IPS-20b (cell line): ENCODE measurements around the gene DNAI4.
"Not testable (repeated sequence)": the region's sequence is repeated elsewhere in the genome, so short reads cannot be mapped to it uniquely, and the experiment has no call there.

ENCODE experiments used
- H3K27ac ChIP-seq: one replicate; pipeline ENCODE4 v1.5.1; 2013; ENCODE audit warnings: low read length
- H3K27me3 ChIP-seq: 2 replicates; pipeline ENCODE4 v1.6.1; 2013; ENCODE audit warnings: mild to moderate bottlenecking, low read length, inconsistent platforms; ENCODE audit not compliant: insufficient read depth
- H3K36me3 ChIP-seq: 2 replicates; pipeline ENCODE4 v1.6.1; 2013; ENCODE audit warnings: low read depth, mild to moderate bottlenecking, inconsistent platforms, low read length, moderate library complexity; ENCODE audit not compliant: insufficient read depth
- H3K4me1 ChIP-seq: 2 replicates; pipeline ENCODE4 v1.6.1; 2013; ENCODE audit warnings: mild to moderate bottlenecking, control low read depth, inconsistent platforms, low read length, moderate library complexity; ENCODE audit not compliant: insufficient read depth
- H3K4me3 ChIP-seq: 2 replicates; pipeline ENCODE4 v1.5.1; 2013; ENCODE audit warnings: mild to moderate bottlenecking, low read length, inconsistent platforms
- H3K9ac ChIP-seq: 2 replicates; pipeline ENCODE4 v1.6.1; 2013; ENCODE audit warnings: low read depth, mild to moderate bottlenecking, inconsistent platforms, low read length, moderate library complexity
- H3K9me3 ChIP-seq: 2 replicates; pipeline ENCODE4 v1.6.1; 2013; ENCODE audit warnings: mild to moderate bottlenecking, low read depth, low read length, inconsistent platforms; ENCODE audit not compliant: insufficient read depth

Gene DNAI4

DNA sequence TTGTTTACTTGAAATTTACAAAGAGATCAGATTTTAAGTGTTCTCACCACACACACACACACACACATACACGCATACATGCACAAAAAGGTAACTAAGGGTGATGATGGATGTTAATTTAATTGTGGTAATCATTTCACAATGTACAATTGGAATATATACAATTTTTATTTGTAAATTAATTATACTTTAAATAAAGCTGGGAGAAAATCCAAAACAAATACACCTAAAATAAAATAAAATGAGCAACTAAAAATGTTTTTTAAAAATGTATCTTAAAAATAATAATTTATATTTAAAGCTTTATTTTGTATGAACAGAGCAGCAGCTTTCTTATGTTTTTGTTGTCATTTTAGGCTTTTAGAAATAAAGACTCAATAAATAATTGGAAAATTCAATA lies 115.4 kb downstream of the DNAI4 start:
- Histone ChIP-seq H3K36me3 (no peaks in the 10 kb centered on the region), H3K4me3 (no peak overlapping the region), H3K4me1 (no peaks in the 10 kb centered on the region), H3K27ac (no peak overlapping the region), H3K27me3 (no peaks in the 10 kb centered on the region), H3K9ac (no peak overlapping the region), H3K9me3 (no peaks in the 10 kb centered on the region)

DNA sequence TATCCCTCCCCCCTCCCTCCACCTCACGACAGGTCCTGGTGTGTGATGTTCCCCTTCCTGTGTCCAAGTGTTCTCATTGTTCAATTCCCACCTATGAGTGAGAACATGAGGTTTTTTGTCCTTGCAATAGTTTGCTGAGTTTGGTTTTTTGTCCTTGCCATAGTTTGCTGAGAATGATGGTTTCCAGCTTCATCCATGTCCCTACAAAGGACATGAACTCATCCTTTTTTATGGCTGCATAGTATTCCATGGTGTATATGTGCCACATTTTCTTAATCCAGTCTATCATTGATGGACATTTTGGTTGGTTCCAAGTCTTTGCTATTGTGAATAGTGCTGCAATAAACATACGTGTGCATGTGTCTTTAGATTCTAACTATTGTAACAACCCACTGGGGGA lies 128.8 kb downstream of the DNAI4 start:
- H3K9me3 ChIP-seq, H3K9ac ChIP-seq, H3K4me3 ChIP-seq, H3K4me1 ChIP-seq, H3K27ac ChIP-seq, H3K27me3 ChIP-seq, H3K36me3 ChIP-seq: not testable (repeated sequence)

DNA sequence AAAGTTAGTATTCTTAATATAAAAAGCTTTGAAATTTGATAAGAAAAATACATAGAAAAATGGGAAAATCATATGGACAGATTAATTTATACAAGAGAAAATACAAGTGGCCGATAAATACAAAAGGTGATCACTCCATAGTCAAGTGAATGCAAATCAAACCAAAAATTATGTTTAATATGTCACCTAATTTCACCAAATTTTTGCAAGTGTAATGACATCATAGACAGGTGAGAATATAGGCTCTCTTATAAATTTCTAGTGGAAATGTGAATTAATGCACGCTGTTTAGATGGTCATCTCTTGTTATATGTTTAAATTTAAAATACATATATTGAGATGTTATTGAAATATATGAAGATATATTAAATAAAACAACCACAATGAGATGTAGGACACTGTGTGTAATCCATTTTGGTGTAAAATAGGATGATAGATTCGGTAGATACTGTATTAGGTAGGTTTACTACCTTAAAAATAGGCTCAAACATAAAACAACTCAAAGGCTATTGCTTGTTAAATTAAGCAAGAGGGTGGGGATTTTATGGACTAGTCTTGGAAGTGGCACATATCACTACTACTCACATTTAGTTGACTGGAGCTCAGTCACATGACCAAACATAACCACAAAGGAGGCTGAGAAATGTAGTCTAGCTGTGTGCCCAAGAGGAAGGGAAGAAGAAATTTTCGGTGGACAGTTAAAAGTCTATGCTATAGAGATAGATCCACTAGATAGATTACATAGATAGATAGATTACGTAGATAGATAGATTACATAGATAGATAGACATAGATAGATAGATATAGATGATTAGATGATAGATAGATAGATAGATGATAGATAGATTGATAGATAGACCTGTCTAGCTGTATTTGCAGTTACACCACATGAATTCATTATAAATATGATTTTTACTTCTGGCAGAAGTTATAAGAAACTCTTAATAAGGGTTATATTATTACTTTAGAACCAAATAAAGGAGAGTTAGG lies 132.7 kb downstream of the DNAI4 start:
- no peaks in the 10 kb centered on the region for H3K9me3 ChIP-seq
- H3K27ac ChIP-seq: no peak overlapping the region
- H3K4me3 ChIP-seq: no peak overlapping the region
- H3K9ac ChIP-seq: no peak overlapping the region
- no peaks in the 10 kb centered on the region for H3K27me3 ChIP-seq
- H3K36me3 ChIP-seq: no peaks in the 10 kb centered on the region
- no peaks in the 10 kb centered on the region for H3K4me1 ChIP-seq

- Histone ChIP-seq H3K4me3 (no peak overlapping the region), H3K9ac (no peak overlapping the region), H3K27ac (no peak overlapping the region), H3K4me1 (no peaks in the 10 kb centered on the region), H3K36me3 (no peaks in the 10 kb centered on the region), H3K27me3 (no peaks in the 10 kb centered on the region), H3K9me3 (no peaks in the 10 kb centered on the region)
Observed at GRCh38 chr1:66788231-66788939, 136.3 kb downstream of the DNAI4 start.

- Histone ChIP-seq H3K9ac (no peak overlapping the region), H3K4me1 (no peaks in the 10 kb centered on the region), H3K27ac (no peak overlapping the region), H3K4me3 (no peak overlapping the region), H3K27me3 (no peaks in the 10 kb centered on the region), H3K36me3 (no peaks in the 10 kb centered on the region), H3K9me3 (no peaks in the 10 kb centered on the region)
Observed at GRCh38 chr1:66787641-66788040, 137.0 kb downstream of the DNAI4 start.

DNA sequence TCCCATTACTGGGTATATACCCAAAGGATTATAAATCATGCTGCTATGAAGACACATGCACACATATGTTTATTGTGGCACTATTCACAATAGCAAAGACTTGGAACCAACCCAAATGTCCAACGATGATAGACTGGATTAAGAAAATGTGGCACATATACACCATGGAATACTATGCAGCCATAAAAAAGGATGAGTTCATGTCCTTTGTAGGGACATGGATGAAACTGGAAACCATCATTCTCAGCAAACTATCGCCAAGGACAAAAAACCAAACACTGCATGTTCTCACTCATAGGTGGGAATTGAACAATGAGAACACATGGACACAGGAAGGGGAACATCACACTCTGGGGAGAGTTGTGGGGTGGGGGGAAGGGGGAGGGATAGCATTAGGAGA lies 138.9 kb downstream of the DNAI4 start:
- not testable (repeated sequence) for H3K9me3 ChIP-seq, H3K4me1 ChIP-seq, H3K27me3 ChIP-seq, H3K27ac ChIP-seq, H3K4me3 ChIP-seq, H3K9ac ChIP-seq, H3K36me3 ChIP-seq

DNA sequence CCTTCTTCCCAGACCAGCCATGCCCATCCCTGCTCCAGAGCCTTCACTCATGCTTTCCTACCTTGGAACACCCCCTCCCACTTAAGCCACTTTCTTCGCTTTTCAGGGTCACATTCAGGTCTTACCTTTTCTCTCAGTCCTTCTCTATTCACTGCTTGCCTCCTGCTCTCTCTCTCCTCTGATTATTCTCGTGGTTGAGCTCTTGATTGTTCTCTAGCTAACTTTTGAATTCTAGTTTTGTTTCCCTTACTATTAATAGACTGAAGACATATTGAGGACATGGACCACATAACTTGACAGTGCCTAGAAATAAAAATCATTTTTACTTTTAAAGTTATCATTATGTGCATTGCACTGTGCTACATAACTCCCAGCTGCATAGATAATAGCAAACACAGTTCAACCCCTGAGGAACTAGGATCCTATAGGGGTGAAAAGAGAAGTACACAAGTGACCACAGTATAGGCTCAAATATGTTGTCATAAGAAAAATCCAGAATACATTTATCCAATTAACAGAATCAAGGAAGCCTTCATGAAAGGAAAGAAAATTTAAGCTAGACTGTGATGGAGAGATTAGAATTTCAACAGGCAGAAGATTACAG lies 145.1 kb downstream of the DNAI4 start:
- H3K4me1 ChIP-seq: no peaks in the 10 kb centered on the region
- H3K36me3 ChIP-seq: no peaks in the 10 kb centered on the region
- H3K27me3 ChIP-seq: no peaks in the 10 kb centered on the region
- no peak overlapping the region for H3K4me3 ChIP-seq
- H3K27ac ChIP-seq: no peak overlapping the region
- no peak overlapping the region for H3K9ac ChIP-seq
- H3K9me3 ChIP-seq: peaks cover 3% of the 10 kb centered on the region; the same call in 1 of the 2 replicates

- no peak overlapping the region for H3K27ac ChIP-seq
- no peaks in the 10 kb centered on the region for H3K27me3 ChIP-seq
- no peaks in the 10 kb centered on the region for H3K4me1 ChIP-seq
- no peak overlapping the region for H3K9ac ChIP-seq
- H3K9me3 ChIP-seq: peaks cover 3% of the 10 kb centered on the region; the same call in 1 of the 2 replicates
- H3K4me3 ChIP-seq: no peak overlapping the region
- H3K36me3 ChIP-seq: no peaks in the 10 kb centered on the region
Observed at GRCh38 chr1:66778969-66779368, 145.7 kb downstream of the DNAI4 start.

- no peak overlapping the region for H3K27ac ChIP-seq
Observed at GRCh38 chr1:66778266-66778665, 146.4 kb downstream of the DNAI4 start.

DNA sequence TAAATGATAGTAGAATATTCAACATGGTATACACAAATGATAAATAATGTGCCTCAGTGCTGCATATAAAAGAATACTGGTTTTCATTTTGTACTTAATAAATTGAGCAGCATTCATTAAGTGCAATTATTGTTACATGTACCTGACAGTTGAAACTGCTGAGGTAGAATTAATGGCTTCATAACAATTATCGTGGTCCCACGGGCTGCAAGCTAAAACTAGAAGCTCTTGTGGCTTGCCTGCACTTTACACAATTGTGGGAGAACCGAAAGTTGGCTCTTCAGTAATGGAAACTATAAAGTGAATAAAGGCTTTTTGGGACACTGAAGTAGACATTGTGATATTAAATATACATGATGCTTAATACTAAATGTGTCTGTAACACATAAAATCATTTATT lies 146.8 kb downstream of the DNAI4 start:
- no peaks in the 10 kb centered on the region for H3K36me3 ChIP-seq
- H3K4me1 ChIP-seq: no peaks in the 10 kb centered on the region
- peaks cover 3% of the 10 kb centered on the region; the same call in 1 of the 2 replicates for H3K9me3 ChIP-seq
- H3K4me3 ChIP-seq: no peak overlapping the region
- no peak overlapping the region for H3K9ac ChIP-seq
- no peaks in the 10 kb centered on the region for H3K27me3 ChIP-seq
- no peak overlapping the region for H3K27ac ChIP-seq

More at GRCh38 chr1:66778266-66778665, 146.4 kb downstream of the DNAI4 start:
- Histone ChIP-seq H3K36me3 (no peaks in the 10 kb centered on the region), H3K4me3 (no peak overlapping the region), H3K9ac (no peak overlapping the region), H3K9me3 (peaks cover 3% of the 10 kb centered on the region; the same call in 1 of the 2 replicates), H3K27me3 (no peaks in the 10 kb centered on the region), H3K4me1 (no peaks in the 10 kb centered on the region)

DNA sequence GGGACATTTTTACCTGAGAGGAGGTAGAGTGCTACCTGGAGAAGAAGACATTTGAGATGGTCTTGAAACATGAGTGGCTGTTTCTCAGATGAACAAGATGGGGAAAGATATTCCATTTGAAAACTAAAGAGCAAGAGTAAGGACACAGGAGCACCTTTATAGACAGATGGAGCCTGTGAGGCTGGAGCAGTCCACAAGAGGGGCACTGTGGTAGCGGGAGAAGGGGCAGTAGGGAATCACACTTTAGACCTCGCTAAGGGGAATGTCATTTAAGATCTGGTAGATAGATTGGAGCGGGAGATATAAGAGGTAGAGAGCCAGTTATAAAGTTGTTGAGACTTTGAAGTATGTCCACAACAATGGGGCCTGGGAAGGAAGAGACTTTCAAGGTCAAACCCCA lies 149.0 kb downstream of the DNAI4 start:
- Histone ChIP-seq H3K27ac (no peak overlapping the region), H3K27me3 (no peaks in the 10 kb centered on the region), H3K4me1 (no peaks in the 10 kb centered on the region), H3K9ac (no peak overlapping the region), H3K9me3 (peaks cover 3% of the 10 kb centered on the region; the same call in 1 of the 2 replicates), H3K4me3 (no peak overlapping the region), H3K36me3 (no peaks in the 10 kb centered on the region)
